Left lung (tissue), 10 donors: ENCODE results near the gene CCDC86. TPM values are rescaled to one million over a fixed set of nuclear protein-coding genes. Genes with fewer than 3 reads are reported as not detected.
A peak's percentile ranks its signal among the peaks of the same experiment; 100 is the strongest.

Experiments
- ATAC-seq: fragments of 200-7000 bp; cut with Tn5 transposase; one replicate; pipeline ENCODE4 v1.9.1; 2020; ENCODE audit warnings: moderate library complexity
- DNase-seq, 4 donors: peaks; one replicate each; pipeline ENCODE4 v3.0.0-alpha.2; 2013 to 2020
- H3K27ac ChIP-seq, 2 donors: fragments of 200-600 bp; sonication (generic) in 1 of 2; one replicate each; pipeline versions ENCODE4 v1.5.0 to v1.8.0; 2020 to 2021
- H3K27me3 ChIP-seq, 2 donors: fragments of 200-600 bp; sonication (generic) in 1 of 2; one replicate each; pipeline versions ENCODE4 v1.5.0 to v1.8.0; 2020 to 2021
- H3K36me3 ChIP-seq, 2 donors: fragments of 200-600 bp; sonication (generic) in 1 of 2; one replicate each; pipeline versions ENCODE4 v1.5.0 to v1.8.0; 2020 to 2021
- H3K4me1 ChIP-seq, 2 donors: fragments of 200-600 bp; one replicate each; pipeline ENCODE4 v1.8.0; 2021
- H3K4me3 ChIP-seq, 2 donors: fragments of 200-600 bp; sonication (generic) in 1 of 2; one replicate each; pipeline versions ENCODE4 v1.5.0 to v1.8.0; 2020 to 2021; ENCODE audit warnings: mild to moderate bottlenecking in 1 of 2
- H3K9me3 ChIP-seq, 2 donors: fragments of 200-600 bp; sonication (generic) in 1 of 2; one replicate each; pipeline versions ENCODE4 v1.5.0 to v1.8.0; 2020 to 2021
- intact Hi-C, 2 donors: fragments of 100-400 bp; cut with DNase I; formaldehyde crosslinking; loops; one replicate each; pipeline versions ENCODE4 v1.11.2 to v1.14.2; 2022
- polyA plus RNA-seq, 6 donors: library from polyadenylated mRNA; unstranded; fragments of 120-200 nt; gene quantifications; one replicate each; pipeline ENCODE4 v1.2.1, GENCODE V29; 2013; ENCODE audit not compliant: insufficient read length in 6 of 6
- total RNA-seq, 2 donors: library from RNA; stranded (reverse); fragmentation: NEBNext Ultra II Directional; extraction: Animal tissue kit (Norgen Biotek cat#: 25700); gene quantifications; one replicate each; pipeline ENCODE4 v1.2.1, GENCODE V29; 2021
- TF ChIP-seq, protein P1 (sequence below), 2 donors: fragments of 200-600 bp; sonication (generic) in 1 of 2; IDR thresholded peaks; one replicate each; pipeline versions ENCODE4 v1.5.0 to v1.8.0; 2021; ENCODE audit warnings: antibody characterized with exemption in 2 of 2
- donor health status: DM: no; HTN: yes; CAD: no.
- donor health status: DM: no; HTN: no; CAD: no.

CCDC86 gene
- total and polyA plus RNA-seq, 8 donors = 10.2 to 23.1 (median 16.5) TPM

DNA sequence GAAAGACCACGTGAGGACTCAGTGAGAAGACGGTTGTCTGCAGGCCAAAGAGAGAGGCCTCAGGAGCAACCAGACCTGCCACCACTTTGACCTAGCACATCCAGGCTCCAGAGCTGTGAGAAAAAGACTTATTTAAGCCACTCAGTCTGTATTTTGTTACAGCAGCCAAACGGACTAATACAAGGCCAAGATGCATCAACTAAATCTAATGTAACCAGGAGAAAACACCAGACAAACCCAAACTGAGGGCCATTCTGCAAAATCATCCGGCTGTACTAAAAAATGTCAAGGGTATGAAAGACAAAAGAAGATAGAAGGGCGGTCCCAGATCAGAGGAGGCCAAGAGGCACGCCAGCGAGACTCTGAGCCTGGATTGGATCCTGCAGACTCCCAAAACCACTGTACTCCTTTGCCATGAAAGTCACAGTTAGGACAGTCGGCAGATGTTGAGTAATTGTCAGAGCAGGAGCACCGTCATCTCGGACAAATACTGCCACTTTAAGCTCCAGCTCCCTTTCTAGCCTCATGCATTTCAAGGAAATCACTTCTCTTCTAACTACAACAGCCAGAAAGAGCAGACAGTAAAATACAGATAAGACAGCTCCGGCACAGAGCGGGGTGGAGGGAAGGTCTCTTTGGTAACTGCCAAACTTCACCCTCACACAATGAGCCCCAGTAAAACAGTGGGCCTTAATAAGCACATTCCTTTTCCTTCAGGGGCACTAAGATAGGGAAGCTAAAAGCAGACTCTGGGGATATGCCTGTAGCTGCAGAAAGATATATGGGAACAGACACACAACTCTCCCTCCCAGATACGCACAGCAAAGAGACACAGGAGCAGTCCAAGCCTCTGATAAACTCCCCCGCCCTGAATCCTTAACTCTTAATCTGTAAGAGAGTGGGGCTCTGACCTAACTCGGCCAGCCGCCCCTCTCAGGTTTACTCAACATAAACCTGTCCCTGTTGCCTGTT is 21.9 kb downstream of the CCDC86 start:
- Histone ChIP-seq H3K36me3 (no peaks in the 10 kb centered on the region), H3K9me3 (no peaks in the 10 kb centered on the region), H3K4me3 (no peak overlapping the region), H3K27me3 (peaks cover 0 to 7% of the 10 kb centered on the region in 2 donors), H3K27ac (no peak overlapping the region), H3K4me1 (no peaks in the 10 kb centered on the region)
- no peak for DNase-seq
- no peak for ATAC-seq
- TF ChIP-seq, protein P1, sequence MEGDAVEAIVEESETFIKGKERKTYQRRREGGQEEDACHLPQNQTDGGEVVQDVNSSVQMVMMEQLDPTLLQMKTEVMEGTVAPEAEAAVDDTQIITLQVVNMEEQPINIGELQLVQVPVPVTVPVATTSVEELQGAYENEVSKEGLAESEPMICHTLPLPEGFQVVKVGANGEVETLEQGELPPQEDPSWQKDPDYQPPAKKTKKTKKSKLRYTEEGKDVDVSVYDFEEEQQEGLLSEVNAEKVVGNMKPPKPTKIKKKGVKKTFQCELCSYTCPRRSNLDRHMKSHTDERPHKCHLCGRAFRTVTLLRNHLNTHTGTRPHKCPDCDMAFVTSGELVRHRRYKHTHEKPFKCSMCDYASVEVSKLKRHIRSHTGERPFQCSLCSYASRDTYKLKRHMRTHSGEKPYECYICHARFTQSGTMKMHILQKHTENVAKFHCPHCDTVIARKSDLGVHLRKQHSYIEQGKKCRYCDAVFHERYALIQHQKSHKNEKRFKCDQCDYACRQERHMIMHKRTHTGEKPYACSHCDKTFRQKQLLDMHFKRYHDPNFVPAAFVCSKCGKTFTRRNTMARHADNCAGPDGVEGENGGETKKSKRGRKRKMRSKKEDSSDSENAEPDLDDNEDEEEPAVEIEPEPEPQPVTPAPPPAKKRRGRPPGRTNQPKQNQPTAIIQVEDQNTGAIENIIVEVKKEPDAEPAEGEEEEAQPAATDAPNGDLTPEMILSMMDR (IDR thresholded peaks at IDR 0.05) = no peak
- intact Hi-C loops = no loop called here

DNA sequence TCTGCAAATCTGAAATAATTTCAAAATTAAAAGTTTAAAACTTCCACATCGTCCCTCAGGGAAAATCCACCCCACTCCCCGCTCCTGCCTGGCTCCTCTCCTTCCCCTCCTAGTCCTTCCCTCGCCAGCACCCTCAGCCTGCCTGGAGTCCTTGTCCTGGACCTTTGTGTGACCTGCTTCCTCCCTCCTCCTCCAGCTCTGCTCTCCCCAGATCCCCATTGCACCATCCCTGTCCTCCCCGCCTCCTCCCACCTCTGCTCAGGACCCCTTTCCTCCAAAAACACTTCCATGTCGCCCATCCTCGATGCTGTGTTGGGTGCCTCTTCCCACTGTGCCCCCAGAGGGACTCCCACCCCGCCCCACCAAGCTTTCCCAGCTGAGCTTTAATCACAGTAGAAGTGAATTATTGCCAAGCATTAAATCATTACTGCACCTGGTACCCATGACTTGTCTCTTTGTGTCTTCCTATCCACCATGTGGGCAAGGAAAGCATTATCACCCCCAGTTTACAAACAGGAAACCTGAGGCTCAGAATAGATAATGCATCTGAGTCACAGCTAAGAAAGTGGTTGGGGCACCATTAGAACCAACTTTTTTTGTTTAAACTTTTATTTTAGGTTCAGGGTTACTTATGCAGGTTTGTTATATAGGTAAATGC is 23.1 kb downstream of the CCDC86 start:
- ATAC-seq = no peak
- intact Hi-C loops = no loop called here
- no peak for DNase-seq

DNA sequence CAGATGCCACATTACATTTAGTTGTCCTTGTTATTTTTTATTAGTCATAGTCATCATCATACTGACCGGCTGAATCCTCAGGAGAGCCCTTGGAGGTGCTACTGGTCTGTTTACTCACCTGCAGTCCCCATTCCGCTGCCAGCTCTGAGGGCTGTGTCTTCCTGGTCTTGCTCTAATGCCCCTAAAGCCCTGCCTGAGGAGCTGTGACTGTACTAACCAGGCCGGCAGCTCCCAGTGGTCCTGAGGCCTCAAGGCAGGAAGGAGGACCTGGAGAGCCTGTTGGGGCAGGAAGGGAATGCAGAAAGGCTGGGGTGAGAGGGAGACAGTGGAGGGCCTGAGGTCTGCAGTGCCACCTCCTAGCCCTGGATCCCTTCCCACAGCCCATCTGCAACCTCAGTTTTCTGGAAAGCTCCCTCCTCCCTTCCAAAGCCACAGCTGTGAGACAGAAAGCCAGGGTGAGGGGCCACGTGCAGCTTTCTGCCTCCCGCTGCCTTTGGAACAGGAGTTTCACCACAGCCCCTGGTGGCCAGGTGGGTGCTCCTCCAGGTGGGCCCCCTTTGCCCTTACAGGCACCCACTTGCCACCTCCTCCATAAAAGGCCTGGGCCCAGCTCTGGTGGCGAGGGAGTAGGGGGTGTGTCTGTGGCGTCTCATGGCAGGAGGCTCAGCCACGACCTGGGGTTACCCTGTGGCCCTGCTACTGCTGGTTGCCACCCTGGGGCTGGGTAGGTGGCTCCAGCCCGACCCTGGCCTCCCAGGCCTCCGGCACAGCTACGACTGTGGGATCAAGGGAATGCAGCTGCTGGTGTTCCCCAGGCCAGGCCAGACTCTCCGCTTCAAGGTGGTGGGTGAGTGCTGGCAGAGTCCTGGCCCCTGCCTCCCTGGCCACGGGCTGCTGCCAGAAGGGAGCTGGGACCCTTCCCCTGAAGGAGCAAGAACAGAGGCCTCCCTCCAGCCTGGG is 25.3 kb downstream of the CCDC86 start, which contains the start of gene ZP1:
Gene ZP1 (plus strand): TSS at position 632 of the 960 bp plus-strand sequence. CDS start 20 bp downstream, at position 652.
- intact Hi-C loops = no loop called here
- Histone ChIP-seq H3K27ac (no peak within 1 kb of the TSS), H3K36me3 (no peaks in the 10 kb centered on the region), H3K9me3 (no peaks in the 10 kb centered on the region), H3K4me1 (peaks cover 0 to 2% of the 10 kb centered on the region in 2 donors), H3K27me3 (peaks cover 0 to 7% of the 10 kb centered on the region in 2 donors), H3K4me3 (no peak within 1 kb of the TSS)
- TF ChIP-seq, protein P1 (IDR thresholded peaks at IDR 0.05) = no peak
- ATAC-seq = peak; percentile 33
- DNase-seq = no peak

More for the DNA sequence above, 23.1 kb downstream of the CCDC86 start:
- Histone ChIP-seq H3K9me3 (no peaks in the 10 kb centered on the region), H3K4me3 (no peak overlapping the region), H3K27ac (no peak overlapping the region), H3K27me3 (peaks cover 0 to 7% of the 10 kb centered on the region in 2 donors), H3K36me3 (no peaks in the 10 kb centered on the region), H3K4me1 (no peaks in the 10 kb centered on the region)
- TF ChIP-seq, protein P1 (IDR thresholded peaks at IDR 0.05) = no peak

DNA sequence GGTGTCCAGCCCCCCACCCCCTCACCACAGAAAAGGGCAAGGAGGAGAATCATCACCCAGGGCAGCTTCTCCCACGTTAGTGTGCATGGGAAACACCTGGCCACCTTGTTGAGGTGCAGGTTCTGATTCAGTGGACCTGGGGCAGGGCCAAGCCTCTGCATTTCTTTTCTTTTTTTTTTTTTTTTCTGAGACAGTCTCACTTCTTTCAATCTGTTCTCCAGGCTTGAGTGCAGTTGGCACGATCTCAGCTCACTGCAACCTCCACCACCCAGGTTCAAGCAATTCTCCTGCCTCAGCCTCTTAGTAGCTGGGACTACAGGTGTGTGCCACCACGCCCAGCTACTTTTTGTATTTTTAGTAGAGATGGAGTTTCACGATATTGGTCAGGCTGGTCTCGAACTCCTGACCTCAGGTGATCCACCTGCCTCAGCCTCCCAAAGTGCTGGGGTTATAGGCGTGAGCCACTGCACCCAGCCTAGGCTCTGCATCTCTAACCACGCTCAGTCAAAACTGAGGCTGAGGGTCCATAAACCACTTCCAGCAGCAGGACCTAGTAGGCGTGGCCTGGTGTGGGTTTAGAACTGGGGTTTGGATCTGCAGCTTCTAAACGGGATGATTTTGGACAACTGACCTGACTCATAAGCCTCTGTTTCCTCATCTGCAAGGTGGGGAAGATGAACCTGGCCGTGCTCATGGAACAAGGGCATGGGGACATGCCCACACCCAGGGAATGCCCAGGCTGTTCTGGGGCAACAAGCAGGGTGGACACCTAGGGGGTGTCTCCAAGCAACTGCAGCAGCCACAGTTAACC is 26.2 kb downstream of the CCDC86 start:
- no peaks in the 10 kb centered on the region for H3K9me3 ChIP-seq
- TF ChIP-seq, protein P1 (IDR thresholded peaks at IDR 0.05) = no peak
- no peak for ATAC-seq

More for the DNA sequence above, 26.2 kb downstream of the CCDC86 start:
- Histone ChIP-seq H3K27me3 (peaks cover 0 to 7% of the 10 kb centered on the region in 2 donors), H3K4me1 (peaks cover 0 to 11% of the 10 kb centered on the region in 2 donors), H3K4me3 (no peak overlapping the region), H3K27ac (no peak overlapping the region), H3K36me3 (no peaks in the 10 kb centered on the region)
- no peak for DNase-seq
- intact Hi-C loops = no loop called here
